Stimulated activated CD4-positive, alpha-beta T cell treated with anti-CD3 and anti-CD28 coated beads, TNF-alpha, amount 100 ng/mL, for 48 hours (primary cell): ENCODE data around the gene CACYBP.

Experiments
- DNase-seq, 3 donors: peaks; one replicate each; pipeline ENCODE4 v3.0.0-alpha.2; 2020; ENCODE audit warnings: low read depth in 3 of 3

CACYBP gene

DNA sequence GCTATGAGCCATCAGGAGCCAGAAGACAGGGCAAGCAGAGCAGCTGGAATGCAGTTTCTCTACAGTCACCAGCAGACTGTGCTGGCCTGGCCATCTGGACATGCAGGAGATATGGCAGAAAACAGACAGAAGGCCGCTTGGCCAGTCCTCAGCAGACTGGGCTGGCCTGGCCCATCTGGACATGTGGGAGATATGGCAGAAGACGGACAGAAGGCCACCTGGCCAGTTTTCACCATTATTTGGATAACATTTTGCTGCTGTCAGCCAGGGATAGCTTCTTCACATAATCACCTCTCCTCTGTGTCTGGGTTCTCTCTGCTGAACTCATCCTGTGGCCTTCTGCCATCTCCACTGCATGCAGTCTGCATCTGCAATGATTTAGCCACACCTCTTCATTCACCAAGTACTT lies 25.0 kb upstream of the CACYBP start:
- DNase-seq = no peak

DNA sequence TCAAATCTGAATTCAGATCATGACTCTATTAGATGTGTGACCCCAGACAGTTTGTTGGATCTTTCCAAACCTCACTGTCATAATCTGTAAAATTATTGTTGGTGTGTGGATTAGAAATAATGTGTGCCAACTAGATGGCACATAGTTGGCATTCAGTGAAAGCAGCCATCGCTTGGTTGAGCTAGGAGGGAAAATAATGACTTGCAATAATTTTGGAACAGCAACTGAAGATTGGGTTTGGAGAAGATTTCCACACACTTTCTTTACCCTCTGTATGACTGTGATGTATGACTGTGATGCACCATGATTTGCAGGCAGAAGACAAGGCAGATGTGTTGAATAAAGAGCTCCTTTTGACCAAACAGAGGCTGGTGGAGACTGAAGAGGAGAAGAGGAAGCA lies 24.0 kb upstream of the CACYBP start:
- no peak for DNase-seq

DNA sequence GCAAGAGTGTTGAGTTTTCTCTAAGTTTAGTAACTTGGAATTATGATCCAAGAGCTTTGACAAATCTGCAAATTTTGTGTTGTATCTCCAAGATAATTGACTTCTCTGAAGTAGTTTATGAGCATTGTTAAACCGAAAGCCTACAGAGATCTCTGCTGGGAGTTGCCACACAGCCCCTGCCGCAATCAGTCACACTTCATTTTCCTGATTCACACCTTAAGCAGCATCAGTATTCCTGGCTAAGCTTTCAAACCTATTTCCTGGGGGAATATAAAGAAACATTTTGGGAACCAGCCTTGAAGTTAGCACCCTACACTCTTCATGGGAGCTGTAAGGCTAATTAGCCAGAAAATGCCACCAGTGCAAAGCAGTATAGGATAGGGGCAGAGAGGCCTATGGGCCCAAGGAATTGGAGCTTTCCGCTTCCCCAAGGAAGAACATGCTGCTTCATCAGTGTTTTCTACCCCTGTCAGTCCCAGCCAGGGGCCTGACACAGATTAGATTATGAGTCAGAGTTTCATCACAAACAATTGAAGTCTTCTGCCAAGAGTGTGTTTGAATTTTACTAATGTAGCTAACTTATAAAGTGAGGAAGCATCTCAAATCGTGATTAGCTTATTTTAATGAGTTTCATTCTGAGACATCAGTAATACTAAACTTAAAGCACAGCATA lies 23.2 kb upstream of the CACYBP start:
- no peak for DNase-seq

DNA sequence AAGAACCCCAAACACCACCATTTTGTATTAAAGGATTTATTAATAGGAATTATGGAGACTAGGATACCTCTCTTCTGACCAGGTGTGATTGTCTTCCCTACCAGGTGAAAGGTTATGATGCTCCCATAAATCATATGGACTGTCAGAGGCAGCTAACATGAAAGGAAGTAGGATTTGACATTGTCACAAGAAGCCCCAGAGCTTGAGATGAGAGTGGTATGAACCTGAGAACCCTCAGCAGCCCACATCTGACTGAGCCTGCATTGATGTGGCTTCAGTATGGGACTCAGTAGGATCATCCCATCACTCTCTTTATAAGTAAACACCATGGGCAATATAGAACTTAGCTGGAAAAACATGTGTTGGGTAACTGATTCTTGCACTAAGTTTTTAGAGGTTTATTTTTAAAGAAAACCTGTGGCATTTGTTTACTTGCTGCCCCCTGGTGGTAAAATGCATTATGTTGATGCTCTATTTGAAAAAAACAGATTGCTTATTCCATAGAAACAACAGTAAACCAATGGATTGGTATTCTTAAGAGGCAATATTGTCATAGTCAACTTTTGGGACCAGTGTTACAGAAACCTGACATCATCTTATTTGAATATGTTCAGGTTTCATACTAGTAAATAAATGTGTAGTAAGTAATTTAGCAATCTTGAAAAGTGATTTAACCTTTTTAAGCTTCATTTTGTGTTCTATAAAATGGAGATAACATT lies 16.6 kb upstream of the CACYBP start:
- peak in 1 of 3 donors; percentile 44 for DNase-seq

DNA sequence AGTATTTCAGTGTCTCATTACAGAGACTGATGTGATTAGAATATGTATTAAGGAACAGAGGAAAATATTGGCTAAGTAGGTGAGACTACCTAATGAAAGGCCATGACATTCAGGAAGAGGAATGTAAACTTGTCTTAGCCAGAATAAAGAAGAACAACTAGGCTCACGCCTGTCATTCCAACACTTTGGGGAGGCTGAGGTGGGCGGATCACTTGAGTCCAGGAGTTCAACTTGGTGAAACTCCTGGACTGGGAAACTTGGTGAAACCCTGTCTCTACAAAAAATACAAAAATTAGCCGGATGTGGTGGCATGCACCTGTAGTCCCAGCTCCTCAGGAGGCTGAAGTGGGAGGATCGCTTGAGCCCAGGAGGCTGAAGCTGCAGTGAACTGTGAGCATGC lies 14.8 kb upstream of the CACYBP start:
- no peak for DNase-seq

GRCh38 chr1:174988539-174988938 lies 11.2 kb upstream of the CACYBP start:
- no peak for DNase-seq

- DNase-seq = no peak
Measured at GRCh38 chr1:174988986-174989385, 10.8 kb upstream of the CACYBP start.

- DNase-seq = no peak
Measured at GRCh38 chr1:174989536-174990220, 10.1 kb upstream of the CACYBP start.

DNA sequence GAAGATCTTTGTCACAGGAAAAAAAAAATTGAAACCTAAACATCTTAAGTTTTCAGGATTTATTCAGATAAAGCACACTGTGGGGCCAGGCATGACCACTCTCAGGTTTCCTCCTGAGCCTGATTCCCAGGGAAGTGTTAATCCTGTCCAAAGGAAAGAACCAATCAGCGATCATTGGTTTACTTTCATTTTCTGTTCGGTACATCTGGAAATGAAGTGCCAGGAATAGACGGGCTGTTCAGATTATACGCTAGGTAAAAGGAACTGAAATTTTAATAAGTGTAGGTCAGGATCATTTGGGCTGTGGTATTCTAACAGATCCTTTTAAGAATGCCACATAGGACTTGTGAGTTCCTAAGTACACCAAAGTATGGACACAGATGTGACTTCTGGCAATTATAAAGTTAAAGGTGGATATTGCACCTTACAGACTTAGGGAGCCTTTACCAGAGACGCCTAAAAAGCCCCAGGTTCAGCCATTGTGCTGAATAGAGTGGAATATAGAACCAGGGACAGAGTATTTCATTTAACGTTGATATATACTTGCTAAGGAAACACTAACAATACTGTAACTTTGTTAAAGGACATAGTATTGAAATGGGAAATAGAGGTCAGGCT lies 9.3 kb upstream of the CACYBP start:
- no peak for DNase-seq

- DNase-seq = no peak
Measured at GRCh38 chr1:174991473-174991872, 8.3 kb upstream of the CACYBP start.

DNA sequence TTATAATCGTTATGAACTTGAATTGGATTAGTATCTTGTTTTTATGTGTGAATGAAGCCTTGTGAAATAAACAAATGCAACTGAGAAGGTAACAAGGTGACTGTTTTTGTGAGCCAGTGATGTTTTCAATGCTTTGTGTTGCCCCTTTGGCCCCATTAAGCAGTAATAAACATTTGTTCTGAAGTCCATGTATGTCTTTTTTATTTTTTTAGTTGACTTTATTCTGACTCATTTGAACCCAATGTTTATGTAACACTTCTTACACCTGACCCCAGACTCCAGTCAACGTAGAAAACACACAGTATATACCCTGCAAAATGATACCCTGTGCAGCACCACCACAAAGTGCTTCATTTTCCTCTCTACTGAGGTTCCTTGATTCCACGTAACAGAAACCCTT lies 4.6 kb upstream of the CACYBP start:
- no peak for DNase-seq

DNA sequence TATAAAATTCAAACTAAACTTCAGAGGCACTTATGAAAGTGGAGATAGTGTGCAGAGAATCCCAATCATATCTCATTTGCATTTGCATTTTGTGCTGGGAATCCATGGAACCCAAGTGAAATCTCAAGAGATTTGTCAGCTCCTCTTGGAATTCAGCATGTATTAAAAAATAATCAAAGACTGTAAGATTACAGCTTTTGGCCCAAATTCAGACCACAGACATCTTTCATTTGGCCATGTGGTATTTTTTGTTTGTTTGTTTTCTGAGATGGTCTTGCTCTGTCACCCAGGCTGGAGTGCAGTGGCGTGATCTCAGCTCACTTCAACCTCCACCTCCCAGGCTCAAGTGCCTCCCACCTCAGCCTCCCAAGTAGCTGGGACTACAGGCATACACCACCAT lies 3.8 kb upstream of the CACYBP start:
- no peak for DNase-seq

DNA sequence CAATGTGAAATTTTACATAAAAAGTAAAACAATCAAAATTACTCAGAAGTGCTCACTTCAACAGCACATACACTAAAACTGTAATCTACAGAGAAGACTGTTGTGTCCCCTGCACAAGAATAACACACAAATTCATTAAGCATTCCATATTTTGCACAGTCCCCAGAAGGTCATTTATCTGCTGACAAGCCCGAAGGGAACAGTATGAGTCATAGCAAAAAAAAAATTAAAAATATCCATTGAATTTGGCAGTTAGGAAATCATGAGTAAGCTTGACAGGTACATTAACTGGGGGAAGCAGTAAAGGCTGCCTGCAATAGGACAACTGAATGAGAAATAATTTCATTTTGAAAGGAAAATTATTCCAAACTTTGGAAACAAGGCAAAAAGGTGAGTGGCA lies 3.3 kb upstream of the CACYBP start:
- DNase-seq = no peak

GRCh38 chr1:174997041-174997440 lies 2.7 kb upstream of the CACYBP start:
- DNase-seq = no peak

DNA sequence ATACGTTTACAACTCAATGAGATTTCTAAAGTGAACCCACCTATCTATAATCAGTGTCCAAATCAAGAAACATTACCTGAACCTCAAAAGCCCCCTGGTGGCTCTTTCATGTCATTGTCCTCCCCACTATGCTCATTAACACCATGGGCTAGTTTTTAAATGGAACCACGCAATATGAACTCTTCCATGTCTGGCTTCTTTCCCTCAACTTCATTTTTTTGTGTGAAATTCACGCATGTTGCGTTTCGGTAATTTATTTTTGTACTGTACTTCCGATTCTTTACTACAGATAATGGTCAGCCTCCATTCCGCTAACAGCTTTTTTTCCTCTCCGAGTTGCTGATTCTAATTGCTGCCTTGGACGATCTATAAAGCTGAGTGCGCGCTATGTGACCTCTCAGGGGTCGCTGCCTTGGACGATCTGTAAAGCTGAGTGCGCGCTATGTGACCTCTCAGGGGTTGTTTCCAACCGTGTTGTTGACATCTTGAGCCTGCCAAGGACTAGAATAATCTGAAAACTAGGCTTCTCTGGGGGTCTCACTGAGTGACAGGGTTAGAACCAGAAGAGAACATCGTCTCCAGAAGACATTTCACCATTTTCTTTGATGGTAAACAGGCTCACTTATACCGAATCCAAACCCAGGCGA lies 1.1 kb upstream of the CACYBP start:
- DNase-seq = no peak

GRCh38 chr1:174999216-174999935 lies 371 bp upstream of the CACYBP start:
- peak; percentile 92 to 96 (median 94) for DNase-seq

- no peak for DNase-seq
Measured at GRCh38 chr1:175000697-175001187, 995 bp downstream of the CACYBP start.

DNA sequence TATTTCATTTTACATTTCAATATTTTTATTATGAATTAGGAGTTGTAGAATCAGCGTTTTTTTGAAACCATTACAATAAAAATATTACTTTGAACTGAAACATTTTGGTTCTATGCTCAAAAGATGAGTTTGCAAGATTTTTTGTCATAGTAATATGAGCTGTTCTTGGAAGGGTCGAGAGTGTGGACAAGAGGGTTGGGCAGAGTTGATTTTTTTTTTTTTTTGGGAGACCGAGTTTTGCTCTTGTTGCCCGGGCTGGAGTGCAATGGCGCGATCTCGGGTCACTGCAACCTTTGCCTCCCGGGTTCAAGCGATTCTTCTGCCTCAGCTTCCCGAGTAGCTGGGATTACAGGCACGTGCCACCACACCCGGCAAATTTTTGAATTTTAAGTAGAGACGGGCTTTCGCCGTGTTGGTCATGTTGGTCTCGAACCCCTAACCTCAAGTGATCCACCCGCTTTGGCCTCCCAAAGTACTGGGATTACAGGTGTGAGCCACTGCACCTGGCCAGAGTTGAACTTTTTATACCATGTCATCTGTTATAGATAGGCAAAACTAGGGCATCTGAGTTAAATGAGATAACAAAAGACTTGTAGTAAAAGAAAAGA lies 3.3 kb downstream of the CACYBP start:
- DNase-seq = no peak

GRCh38 chr1:175003521-175003920 lies 3.8 kb downstream of the CACYBP start:
- DNase-seq = no peak

DNA sequence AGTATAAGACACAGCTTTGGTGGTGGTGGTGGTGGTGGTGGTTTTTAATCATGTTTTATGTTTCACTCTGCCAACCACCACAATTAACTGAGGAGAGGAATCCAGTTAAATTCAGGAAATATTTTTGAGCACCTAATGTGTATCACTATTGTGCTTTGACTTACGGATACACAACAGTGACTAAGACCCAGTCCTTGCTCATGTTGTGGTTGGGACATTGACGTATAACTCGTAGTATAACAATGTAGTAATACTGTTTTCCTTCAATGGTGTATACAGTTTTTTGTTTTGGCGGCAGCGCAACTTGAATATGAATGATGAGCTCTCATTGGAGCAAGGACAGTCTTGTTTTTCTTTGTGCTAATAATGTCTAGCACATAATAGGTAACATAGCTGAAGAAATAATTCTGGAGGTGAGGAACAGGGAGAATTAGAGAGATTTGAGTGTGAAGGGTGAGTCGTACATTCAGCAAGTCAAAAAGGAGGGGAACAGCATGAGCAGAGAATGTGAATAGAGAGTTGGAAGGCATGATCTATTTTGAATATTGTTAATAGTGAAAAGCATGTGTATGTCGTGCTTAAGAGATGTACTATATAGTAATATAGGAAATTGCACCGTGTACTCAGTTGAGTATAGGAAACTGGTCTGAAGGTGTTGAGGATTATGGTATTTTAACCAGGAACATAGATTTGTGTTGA lies 5.5 kb downstream of the CACYBP start:
- no peak for DNase-seq
